Activated CD8-positive, alpha-beta memory T cell treated with anti-CD3 and anti-CD28 coated beads for 4 hours (primary cell): ENCODE data around the gene HIC2.
"Not testable (repeated sequence)": the region's sequence is repeated elsewhere in the genome, so short reads cannot be mapped to it uniquely, and the experiment has no call there.

Source experiments
- DNase-seq, 2 donors: peaks; one replicate each; pipeline ENCODE4 v3.0.0-alpha.2; 2020; ENCODE audit warnings: low read depth in 2 of 2

The HIC2 gene

DNA sequence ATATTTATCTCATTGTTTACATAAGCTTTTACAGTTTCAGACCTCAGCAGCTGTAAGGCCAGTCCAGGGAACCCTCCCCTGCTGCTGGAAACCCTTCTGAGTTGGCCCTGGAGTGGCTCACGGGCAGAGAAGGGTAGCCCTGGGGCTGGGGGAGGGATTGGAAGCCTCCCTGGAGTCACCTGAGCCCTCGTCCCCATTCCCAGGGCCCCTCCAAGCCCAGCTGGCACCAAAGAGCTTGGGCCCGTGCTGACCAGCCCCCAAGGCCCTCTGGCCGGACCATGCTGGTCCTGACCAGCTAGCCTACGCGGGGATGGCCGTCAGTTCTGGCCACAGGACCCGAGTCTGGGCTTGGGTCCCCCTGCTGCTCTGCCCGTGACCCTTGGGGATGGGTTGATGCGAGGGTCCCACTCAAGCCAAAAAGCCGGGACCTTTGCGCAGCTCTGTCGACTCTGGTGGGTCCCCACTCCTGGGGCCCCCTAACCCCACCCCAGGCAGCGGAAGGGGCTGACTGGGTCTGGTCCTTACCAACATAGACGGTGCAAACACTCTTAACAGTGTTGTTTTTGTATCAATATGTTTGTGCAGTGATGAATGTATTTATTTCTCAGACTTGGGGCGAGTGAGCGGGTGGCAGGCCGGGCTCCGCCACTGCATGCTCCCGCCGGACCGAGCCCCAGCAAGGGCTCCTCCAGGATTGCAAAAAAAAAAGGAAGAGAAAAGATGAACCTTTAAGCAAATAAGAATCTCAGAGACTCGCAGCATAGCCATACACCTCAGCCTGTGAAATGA is 32.6 kb downstream of the HIC2 start:
- DNase-seq, result no peak

GRCh38 chr22:21450320-21450831 is 33.2 kb downstream of the HIC2 start:
- DNase-seq, result no peak

- DNase-seq, result no peak
Observed at GRCh38 chr22:21450858-21451353, 33.7 kb downstream of the HIC2 start.

- no peak for DNase-seq
Observed at GRCh38 chr22:21451545-21452520, 34.7 kb downstream of the HIC2 start.

GRCh38 chr22:21452666-21453065 is 35.5 kb downstream of the HIC2 start:
- not testable (repeated sequence) for DNase-seq

DNA sequence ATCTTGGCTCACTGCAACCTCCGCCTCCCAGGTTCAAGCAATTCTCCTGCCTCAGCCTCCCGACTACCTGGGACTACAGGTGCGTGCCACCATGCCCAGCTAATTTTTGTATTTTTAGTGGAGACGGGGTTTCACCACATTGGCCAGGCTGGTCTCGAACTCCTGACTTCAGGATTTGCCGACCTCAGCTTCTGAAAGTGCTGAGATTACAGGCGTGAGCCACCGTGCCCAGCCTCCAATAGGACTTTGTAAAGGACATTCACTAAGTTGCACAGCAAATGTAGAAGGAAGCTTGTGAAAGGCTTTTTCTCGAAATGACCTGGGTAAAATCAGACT is 37.8 kb downstream of the HIC2 start:
- DNase-seq, result not testable (repeated sequence)

- DNase-seq, result no peak
Observed at GRCh38 chr22:21455334-21456089, 38.3 kb downstream of the HIC2 start.

DNA sequence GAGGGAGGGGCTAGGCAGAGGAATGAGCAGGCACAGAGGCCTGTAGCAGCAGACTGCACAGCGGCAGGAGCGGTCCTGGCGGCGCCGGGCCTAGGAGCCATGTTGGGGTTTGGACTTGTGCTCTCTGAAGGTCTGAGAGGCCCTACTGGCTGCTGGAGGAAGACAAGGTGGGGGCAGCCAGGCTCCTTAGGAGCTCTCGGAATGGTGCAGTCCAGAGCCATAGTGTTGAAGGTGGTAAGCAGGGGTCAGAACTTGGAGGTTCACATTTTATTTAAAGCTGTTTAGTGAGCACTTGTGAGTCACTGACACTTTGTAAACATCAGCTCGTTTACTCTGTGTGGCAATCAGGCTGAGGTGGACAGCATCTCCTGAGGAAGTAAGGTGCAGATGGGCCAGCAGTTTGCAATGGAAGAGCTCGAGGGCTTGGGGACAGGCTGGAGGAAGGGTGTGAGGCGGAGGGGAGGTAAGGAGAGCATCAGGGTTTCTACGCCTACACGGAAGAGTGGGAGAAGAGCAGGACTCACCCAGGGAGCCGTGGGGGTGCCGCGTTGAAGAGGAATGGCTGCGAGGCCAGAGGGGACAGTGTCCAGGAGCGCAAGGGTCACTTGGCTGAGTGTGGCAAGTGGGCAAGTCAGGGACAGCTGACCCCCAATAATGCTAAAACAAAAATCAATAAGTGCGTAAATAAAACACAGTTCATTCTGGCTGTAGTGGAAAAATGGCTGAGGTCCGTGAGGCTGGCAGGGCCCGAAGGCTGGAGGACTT is 40.0 kb downstream of the HIC2 start:
- no peak for DNase-seq

DNA sequence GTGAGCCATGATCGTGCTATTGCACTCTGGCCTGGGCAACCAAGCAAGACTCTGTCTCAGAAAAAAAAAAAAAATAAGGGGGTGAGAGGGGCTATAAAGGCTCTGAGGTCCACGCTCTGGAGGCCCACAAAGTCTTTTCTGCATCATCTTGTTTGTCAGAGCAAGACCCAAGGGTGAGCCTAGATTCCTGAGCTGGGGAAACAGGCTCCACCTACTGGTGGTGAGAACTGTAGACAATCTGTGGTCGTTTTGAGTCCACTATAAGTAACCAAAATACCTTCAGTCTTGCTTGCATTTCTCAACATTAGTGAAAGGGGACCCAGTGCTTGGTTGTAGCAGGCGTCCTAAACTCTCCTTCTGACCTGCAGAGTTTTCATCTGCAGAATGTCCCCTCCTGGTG is 45.5 kb downstream of the HIC2 start:
- DNase-seq, result not testable (repeated sequence)

DNA sequence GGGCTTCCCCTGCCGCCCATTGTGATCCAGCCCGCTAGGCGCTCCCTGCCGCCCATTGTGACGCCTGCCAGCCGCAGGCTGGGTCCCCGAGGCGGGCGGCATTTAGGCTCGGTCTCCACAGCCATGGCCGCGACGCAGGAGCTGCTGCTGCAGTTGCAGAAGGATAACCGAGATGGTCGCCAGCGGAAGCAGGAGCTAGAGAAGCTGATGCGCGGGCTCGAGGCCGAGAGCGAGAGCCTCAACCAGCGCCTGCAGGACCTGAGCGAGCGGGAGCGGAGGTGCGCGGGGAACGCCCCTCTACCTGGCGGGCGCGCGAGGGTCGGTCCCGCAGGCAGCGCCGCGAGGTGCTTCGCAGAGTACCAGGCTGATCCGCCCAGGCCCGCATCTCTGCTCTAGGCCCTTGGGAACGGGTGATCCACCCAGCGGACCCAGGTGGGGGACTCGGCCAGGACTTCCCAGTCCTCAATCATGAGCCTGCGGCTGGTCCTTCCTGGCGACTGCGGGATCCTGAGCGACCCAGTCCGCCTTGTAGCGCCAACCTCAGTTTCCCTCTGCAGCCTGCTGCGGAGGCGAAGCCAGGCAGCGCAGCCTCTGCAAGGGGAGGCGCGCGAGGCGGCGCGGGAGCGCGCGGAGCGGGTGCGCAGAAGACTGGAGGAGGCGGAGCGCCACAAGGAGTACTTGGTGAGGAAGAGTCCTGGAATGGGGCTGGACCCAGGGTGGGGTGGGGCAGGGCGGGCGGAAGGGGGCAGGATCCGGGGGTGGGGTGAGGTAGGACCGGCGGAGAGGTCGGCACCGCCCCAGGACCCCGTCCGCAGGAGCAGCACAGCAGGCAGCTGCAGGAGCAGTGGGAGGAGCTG is 50.4 kb downstream of the HIC2 start, which contains the start of gene TMEM191C:
TSS of gene TMEM191C (plus strand) at position 51 of the 857 bp plus-strand sequence. CDS start at position 124, 73 bp downstream.
- DNase-seq, result not testable (repeated sequence)

DNA sequence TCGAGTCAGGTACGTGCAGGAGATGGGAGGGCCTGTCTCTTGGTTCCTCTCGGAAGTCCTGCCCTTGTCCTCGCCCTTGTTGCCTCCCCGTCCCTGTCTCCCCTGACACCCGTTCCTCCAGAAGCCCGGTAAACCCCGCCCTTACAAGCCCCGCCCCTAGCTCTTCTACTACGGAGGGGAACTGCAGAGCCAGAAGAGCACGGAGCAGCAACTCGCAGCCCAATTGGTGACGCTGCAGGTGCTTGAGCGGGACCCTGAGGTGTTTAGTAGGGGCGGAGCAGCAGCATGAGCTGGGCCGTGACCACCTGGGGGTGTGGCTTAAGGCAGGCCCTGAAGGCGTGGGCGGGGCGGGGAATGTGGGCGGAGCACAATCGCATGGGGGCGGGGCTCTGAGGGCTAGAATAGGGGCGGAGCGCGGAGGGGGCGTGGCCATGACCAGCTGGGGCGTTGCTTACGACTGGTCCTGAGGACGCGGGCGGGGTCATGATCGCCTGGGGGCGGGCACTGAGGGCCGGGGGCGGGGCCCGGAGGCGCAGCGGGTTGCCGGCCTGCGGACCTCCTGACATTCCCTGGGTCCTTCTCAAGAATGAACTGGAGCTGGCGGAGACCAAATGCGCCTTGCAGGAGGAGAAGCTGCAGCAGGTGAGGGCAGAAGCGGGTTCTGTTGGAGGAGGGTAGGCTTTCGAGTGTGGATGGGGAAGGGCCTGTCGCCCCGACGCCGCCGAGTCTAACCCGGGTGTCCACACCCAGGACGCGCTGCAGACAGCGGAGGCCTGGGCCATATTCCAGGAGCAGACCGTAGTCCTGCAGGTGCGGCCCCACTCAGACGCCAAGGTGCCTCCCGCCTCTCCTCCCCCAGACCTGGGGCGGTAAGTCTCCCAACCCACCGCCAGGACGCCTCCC is 51.3 kb downstream of the HIC2 start:
- peak; percentile 74 to 88 for DNase-seq

GRCh38 chr22:21469097-21469994 is 52.2 kb downstream of the HIC2 start:
- not testable (repeated sequence) for DNase-seq

- not testable (repeated sequence) for DNase-seq
Observed at GRCh38 chr22:21472984-21473383, 55.8 kb downstream of the HIC2 start.

DNA sequence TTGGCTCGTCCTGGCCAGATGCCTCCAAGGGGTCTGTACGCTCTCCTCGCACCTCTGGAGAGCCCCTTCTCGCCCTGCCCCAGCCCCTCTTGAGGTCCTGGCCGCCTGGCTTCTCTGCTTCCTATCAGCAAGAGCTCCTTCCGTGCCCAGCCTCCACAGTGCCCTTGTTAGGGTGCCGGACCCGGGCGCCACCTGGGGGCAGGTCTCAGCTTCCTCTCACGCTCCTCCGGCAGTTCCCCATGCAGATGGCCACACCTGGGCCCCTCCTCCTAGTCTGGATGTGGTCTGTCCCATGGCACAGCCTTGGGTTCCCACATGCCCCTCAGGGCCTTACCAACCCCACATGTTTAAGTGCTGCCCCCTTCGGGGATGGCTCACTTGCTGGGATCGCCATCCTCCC is 56.5 kb downstream of the HIC2 start:
- DNase-seq, result not testable (repeated sequence)

DNA sequence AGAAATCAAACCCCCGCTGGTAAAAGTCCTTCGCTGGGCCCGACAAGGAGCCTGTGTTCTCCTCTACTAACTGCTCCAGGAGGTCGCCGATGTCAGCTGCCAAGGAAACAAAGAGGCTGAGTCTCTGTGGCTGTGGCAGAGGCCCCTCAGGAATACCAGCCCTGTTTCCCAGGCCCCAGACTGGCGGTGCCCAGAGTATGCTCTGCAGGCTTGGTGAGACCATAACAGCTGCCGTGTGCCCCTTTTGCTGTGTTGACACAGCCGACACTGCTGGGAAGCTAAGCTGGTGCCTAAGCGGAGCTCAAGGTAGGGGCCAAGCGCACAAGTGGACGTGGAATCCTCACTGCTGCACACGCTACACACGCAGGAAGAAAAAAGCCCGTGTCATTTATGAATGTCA is 66.9 kb downstream of the HIC2 start:
- not testable (repeated sequence) for DNase-seq

- DNase-seq, result not testable (repeated sequence)
Observed at GRCh38 chr22:21487723-21488122, 70.6 kb downstream of the HIC2 start.

- not testable (repeated sequence) for DNase-seq
Observed at GRCh38 chr22:21489149-21489680, 72.0 kb downstream of the HIC2 start.
